Stimulated activated naive CD8-positive, alpha-beta T cell treated with anti-CD3 and anti-CD28 coated beads, Interleukin-15, Interleukin-2, amounts not matched to agents 100 U/mL and 50 U/mL, for 24 hours (primary cell): Measurements from ENCODE around the gene GINM1.

Experiments
- ATAC-seq: fragments of 150-1000 bp; cut with Tn5 transposase; one replicate; pipeline ENCODE4 v1.10.0; 2021
- DNase-seq: peaks from one replicate; pipeline ENCODE4 v3.0.0; 2021

Gene GINM1

GRCh38 chr6:149565527-149566409 is at the start of gene GINM1:
TSS of gene GINM1 (plus strand) at chr6:149566375. CDS start at chr6:149566415, 40 bp downstream.
- DNase-seq: peak; percentile 97
- ATAC-seq: peak; percentile 89

- DNase-seq: no peak
- no peak for ATAC-seq
These were observed 36.5 kb upstream of the GINM1 start for GRCh38 chr6:149529650-149530049.

GRCh38 chr6:149534742-149535141 is 31.4 kb upstream of the GINM1 start:
- ATAC-seq: no peak
- DNase-seq: no peak

GRCh38 chr6:149541139-149541538 is 25.0 kb upstream of the GINM1 start:
- DNase-seq (no peak), ATAC-seq (no peak)

GRCh38 chr6:149544646-149545257 is 21.4 kb upstream of the GINM1 start:
- DNase-seq (no peak), ATAC-seq (no peak)

- peak; percentile 48 for ATAC-seq
- DNase-seq: peak; percentile 48
These were observed 20.9 kb upstream of the GINM1 start for GRCh38 chr6:149545258-149545753.

- ATAC-seq (peak; percentile 94), DNase-seq (peak; percentile 98)
These were observed 20.3 kb upstream of the GINM1 start, which contains the start of gene PPIL4 for GRCh38 chr6:149545754-149546471. TSS of gene PPIL4 (minus strand) at chr6:149546043. CDS start at chr6:149546005, 38 bp downstream.

- no peak for DNase-seq
- no peak for ATAC-seq
These were observed 14.3 kb upstream of the GINM1 start for GRCh38 chr6:149551920-149552319.

- DNase-seq (no peak), ATAC-seq (no peak)
These were observed 8.1 kb upstream of the GINM1 start for GRCh38 chr6:149558029-149558428.

- ATAC-seq (no peak), DNase-seq (no peak)
These were observed 6.8 kb upstream of the GINM1 start for GRCh38 chr6:149559389-149559788.

- ATAC-seq (no peak), DNase-seq (peak; percentile 14)
These were observed 5.4 kb upstream of the GINM1 start for GRCh38 chr6:149560736-149561135.

- no peak for ATAC-seq
- no peak for DNase-seq
These were observed 2.8 kb upstream of the GINM1 start for GRCh38 chr6:149563203-149563927.

GRCh38 chr6:149563928-149564325 is 2.2 kb upstream of the GINM1 start:
- no peak for DNase-seq
- ATAC-seq: no peak

GRCh38 chr6:149566410-149567193 is 427 bp downstream of the GINM1 start:
- peak; percentile 14 for ATAC-seq
- DNase-seq: peak; percentile 56

GRCh38 chr6:149567194-149567586 is 1.0 kb downstream of the GINM1 start:
- ATAC-seq: no peak

GRCh38 chr6:149567945-149568585 is 1.9 kb downstream of the GINM1 start:
- ATAC-seq (no peak), DNase-seq (no peak)

More at GRCh38 chr6:149567194-149567586, 1.0 kb downstream of the GINM1 start:
- no peak for DNase-seq

- DNase-seq (no peak), ATAC-seq (no peak)
These were observed 14.7 kb downstream of the GINM1 start for GRCh38 chr6:149580880-149581279.

- DNase-seq: no peak
- ATAC-seq: no peak
These were observed 15.2 kb downstream of the GINM1 start for GRCh38 chr6:149581349-149581748.

GRCh38 chr6:149586149-149586548 is 20.0 kb downstream of the GINM1 start:
- no peak for ATAC-seq
- DNase-seq: no peak

- ATAC-seq (no peak), DNase-seq (no peak)
These were observed 26.8 kb downstream of the GINM1 start for GRCh38 chr6:149592983-149593382.
